HG02981 (cell line): ENCODE measurements around the gene TRO.

Experiments
- ATAC-seq: cut with Tn5 transposase; IDR thresholded peaks from one replicate; pipeline ENCODE4 v1.9.1; 2021; ENCODE audit warnings: mild to moderate bottlenecking, moderate library complexity; ENCODE audit not compliant: unreplicated experiment

The TRO gene

DNA sequence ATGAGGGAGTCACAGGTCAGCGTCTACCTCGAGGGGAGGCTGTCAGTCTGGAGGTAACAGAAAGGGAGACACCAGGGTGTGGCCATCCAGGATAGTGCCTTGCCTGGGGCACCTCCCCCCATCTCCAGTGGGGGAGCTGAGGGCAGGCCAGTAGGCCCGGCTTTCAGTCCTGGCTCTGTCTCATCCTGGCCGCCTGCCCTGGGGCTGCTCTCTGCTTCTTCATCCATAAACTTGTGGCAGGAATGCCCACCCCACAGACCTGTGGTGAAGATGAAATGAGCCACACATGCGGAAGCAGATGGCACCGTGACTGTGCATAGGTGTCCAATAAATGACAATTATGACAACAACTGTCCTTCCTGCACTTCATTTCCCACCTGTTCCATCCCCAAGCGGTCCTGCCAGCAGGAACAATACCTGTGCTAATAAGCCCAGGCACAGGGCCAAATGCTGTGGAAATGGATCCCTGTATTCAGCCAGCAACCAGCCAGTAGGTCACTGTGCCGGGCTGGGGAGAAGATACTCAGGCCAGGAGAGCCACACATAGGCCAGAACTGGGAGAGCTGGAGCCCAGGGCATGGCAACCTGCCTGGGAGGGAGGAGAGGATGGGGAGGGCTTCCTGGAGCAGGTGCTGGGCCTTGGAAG lies 30.2 kb downstream of the TRO start:
- no peak for ATAC-seq

DNA sequence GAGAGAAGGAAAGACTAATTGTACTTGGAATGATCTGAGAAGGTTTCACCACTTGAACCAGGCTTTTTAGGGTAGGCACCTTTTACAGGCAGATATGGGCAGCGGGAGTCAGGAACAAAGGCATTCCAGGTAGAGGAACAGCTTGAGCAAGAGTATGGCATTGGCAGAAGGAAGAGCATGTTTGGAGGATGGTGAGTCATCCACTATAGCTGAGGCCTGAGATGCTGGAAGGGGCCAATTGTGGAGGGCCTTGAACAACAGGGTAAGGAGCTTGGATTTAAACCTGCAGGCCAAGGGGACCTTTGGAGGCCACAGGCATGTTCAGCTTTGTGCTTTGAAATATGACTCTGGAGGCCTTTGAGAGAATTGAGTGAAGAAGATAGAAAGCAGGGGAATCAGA lies 41.1 kb downstream of the TRO start:
- no peak for ATAC-seq

DNA sequence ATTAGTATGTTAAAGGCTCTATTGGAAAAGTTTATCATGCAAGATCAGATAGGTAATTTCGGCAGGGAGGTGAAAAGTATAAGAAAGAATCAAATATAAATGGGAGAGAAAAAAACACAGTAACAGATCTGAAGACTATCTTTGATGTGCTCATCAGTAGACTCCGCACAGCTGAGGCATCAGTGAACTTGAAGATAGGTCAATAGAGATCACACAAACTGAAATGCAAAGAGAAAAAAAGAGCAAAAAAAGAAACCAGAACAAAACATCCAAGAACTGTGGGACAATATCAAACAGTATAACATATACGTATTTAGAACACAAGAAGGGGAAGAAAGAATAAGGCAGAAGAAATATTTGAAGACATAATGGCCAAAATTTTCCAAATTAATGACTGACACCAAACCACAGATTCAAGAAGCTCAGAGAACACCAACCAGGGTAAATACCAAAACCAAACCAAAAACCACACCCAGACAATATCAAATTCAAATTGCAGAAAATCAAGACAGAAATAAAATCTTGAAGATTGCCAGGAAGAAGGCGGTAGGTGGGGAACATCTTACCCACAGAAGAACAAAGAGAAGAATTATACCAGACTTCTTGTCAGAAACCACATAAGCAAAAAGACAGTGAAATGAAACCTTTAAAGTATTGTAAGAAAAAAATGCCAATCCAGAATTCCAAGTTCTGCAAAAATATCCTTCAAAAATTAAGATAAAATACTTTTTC lies 44.3 kb downstream of the TRO start:
- ATAC-seq, result no peak

DNA sequence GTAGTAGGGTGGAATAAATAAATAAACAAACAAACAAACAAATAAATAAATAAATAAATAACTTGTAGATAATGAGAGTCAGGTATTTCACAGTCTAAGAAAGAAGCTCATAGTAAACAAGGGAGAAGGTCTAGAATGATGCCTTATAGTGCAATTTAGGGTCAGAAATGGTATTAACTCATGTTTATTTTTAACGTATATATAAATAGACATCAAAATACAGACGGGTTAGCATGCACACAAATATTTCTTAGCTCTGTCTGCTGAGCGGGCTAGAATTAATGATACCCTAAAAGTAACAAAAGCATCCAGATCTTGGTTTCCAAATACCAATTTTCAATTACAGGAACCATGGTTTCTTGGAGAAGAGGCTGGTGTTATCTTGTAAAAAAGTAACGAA lies 56.8 kb downstream of the TRO start:
- no peak for ATAC-seq

DNA sequence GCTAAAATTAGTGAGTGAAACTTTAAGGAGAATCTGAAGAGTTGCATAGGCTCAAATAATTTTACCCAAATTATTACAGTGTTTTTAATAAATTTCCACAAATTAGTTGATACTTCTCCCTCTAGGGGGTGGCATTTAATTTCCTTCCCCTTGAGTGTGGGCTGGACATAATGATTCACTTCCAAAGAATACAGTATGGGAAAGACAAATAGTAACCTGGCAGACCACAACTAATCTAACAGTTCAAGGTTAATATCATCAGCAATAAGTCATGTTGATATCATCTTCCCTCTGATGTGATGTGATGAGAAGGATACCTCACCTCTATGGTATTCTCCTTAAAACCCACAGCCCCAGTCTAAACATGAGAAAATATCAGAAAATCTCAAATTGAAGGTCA lies 57.8 kb downstream of the TRO start:
- ATAC-seq, result no peak

DNA sequence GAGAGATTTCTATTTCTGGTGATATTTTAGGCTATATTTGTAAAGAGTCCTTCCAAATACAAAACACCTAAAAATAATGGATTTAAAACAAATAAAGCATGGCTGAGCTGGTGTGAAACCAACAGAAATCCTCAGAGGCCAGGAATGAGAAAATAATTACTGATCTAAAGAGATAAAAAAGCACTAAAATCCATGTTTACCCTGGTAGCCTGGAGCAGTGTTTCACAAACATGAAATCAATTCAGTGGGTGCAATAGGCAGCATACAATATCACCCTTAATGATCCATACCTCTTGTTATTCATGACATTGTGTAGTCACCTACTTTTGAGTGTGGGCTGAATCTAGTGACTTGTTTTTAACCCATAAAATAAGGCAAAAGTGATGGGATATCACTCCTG lies 58.8 kb downstream of the TRO start:
- ATAC-seq, result no peak

DNA sequence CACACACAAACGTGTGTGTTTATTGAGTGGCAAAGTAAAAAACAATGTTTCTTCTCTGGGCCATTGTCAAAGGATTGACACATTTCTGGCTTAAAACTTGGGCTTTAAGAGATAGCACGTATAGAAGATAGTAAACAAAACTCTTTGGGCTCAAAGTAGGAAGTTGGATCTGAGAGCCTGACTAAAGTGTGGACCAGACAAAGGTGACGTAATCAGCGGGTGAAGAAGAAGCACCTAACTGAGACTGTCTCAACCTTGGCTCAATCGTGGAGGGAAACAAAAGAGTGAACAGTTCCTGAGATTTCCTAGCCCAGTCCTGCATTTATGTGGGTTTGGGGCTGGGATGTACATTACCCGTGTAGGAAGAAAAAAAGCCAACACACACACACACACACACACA lies 59.7 kb downstream of the TRO start:
- ATAC-seq, result no peak
